ENCODE data around the gene CCDC170. TPM values are rescaled to one million over a fixed set of nuclear protein-coding genes. Genes with fewer than 3 reads are reported as not detected.

The CCDC170 gene
- total RNA-seq, 2 experiments from 2014 or later = not detected

- intact Hi-C loops (cut with DNase I, micrococcal nuclease) = no loop called here
- H3K9me3 Mint-ChIP-seq = peaks cover 5% of the 10 kb centered on the region
- no peaks in the 10 kb centered on the region for H3K4me1 Mint-ChIP-seq (ENCODE audit: low read depth)
- TF ChIP-seq CTCF (IDR thresholded peaks at IDR 0.05) = no peak
- Histone ChIP-seq H3K9me3 (ENCODE audit: control insufficient read depth in 1 of 2, insufficient read depth in 1 of 2, low read length in 2 of 2) (peaks cover 0 to 3% of the 10 kb centered on the region in 2 experiments), H3K4me3 (ENCODE audit: low read length) (no peak overlapping the region), H3K4me1 (ENCODE audit: insufficient read depth, low read length) (no peaks in the 10 kb centered on the region), H3K36me3 (ENCODE audit: insufficient read depth, low read length) (no peaks in the 10 kb centered on the region), H3K27ac (ENCODE audit: low read depth in 1 of 2, low read length in 2 of 2) (no peak overlapping the region), H3K27me3 (ENCODE audit: control insufficient read depth in 1 of 2, insufficient read depth in 2 of 2, low read length in 2 of 2) (no peaks in the 10 kb centered on the region)
- peaks cover 21% of the 10 kb centered on the region for H3K27me3 Mint-ChIP-seq
- POLR2A ChIA-PET = no interaction called here
- H3K4me3 Mint-ChIP-seq = no peak overlapping the region
- H3K36me3 Mint-ChIP-seq (ENCODE audit: low read depth) = no peaks in the 10 kb centered on the region
- CTCF ChIA-PET = no interaction called here
- ATAC-seq (ENCODE audit: poor library complexity) (no peak), DNase-seq (no peak)
- no peak overlapping the region for H3K27ac Mint-ChIP-seq
Measured at GRCh38 chr6:151610326-151610725, 116.5 kb downstream of the CCDC170 start.

GRCh38 chr6:151614630-151615029 is 120.8 kb downstream of the CCDC170 start:
- H3K4me1 Mint-ChIP-seq (ENCODE audit: low read depth) = no peaks in the 10 kb centered on the region
- POLR2A ChIA-PET = no interaction called here
- H3K27me3 Mint-ChIP-seq = peaks cover 27% of the 10 kb centered on the region
- no peaks in the 10 kb centered on the region for H3K4me1 ChIP-seq (ENCODE audit: insufficient read depth, low read length)
- DNase-seq = no peak
- TF ChIP-seq CTCF (IDR thresholded peaks at IDR 0.05) = no peak
- H3K27me3 ChIP-seq (ENCODE audit: control insufficient read depth in 1 of 2, insufficient read depth in 2 of 2, low read length in 2 of 2) = peaks cover 0 to 2% of the 10 kb centered on the region in 2 experiments
- CTCF ChIA-PET = no interaction called here
- no peaks in the 10 kb centered on the region for H3K36me3 ChIP-seq (ENCODE audit: insufficient read depth, low read length)
- no peak overlapping the region for H3K4me3 ChIP-seq (ENCODE audit: low read length)
- no peak overlapping the region for H3K4me3 Mint-ChIP-seq
- H3K9me3 ChIP-seq (ENCODE audit: control insufficient read depth in 1 of 2, insufficient read depth in 1 of 2, low read length in 2 of 2) = no peaks in the 10 kb centered on the region
- intact Hi-C loops (cut with DNase I, micrococcal nuclease) = no loop called here
- no peaks in the 10 kb centered on the region for H3K36me3 Mint-ChIP-seq (ENCODE audit: low read depth)
- H3K9me3 Mint-ChIP-seq = peaks cover 2% of the 10 kb centered on the region
- no peak for ATAC-seq (ENCODE audit: poor library complexity)
- no peak overlapping the region for H3K27ac ChIP-seq (ENCODE audit: low read depth in 1 of 2, low read length in 2 of 2)
- no peak overlapping the region for H3K27ac Mint-ChIP-seq

- H3K27me3 Mint-ChIP-seq = peaks cover 27% of the 10 kb centered on the region
- no peak for TF ChIP-seq CTCF (IDR thresholded peaks at IDR 0.05)
- CTCF ChIA-PET = no interaction called here
Measured at GRCh38 chr6:151616091-151616513, 122.3 kb downstream of the CCDC170 start.

More at GRCh38 chr6:151616091-151616513, 122.3 kb downstream of the CCDC170 start:
- intact Hi-C loops (cut with DNase I, micrococcal nuclease) = no loop called here
- H3K4me1 ChIP-seq (ENCODE audit: insufficient read depth, low read length) = no peaks in the 10 kb centered on the region
- H3K27ac ChIP-seq (ENCODE audit: low read depth in 1 of 2, low read length in 2 of 2) = no peak overlapping the region
- no peak overlapping the region for H3K4me3 ChIP-seq (ENCODE audit: low read length)
- H3K4me3 Mint-ChIP-seq = no peak overlapping the region
- ATAC-seq (ENCODE audit: poor library complexity) = no peak
- no peak overlapping the region for H3K27ac Mint-ChIP-seq
- POLR2A ChIA-PET = interaction anchor here (0.5 kb wide), 1 partner anchor 34 kb away, joined by 3 read pairs; no protein-coding TSS in a partner anchor
- H3K4me1 Mint-ChIP-seq (ENCODE audit: low read depth) = no peaks in the 10 kb centered on the region
- H3K9me3 Mint-ChIP-seq = peaks cover 2% of the 10 kb centered on the region
- DNase-seq = no peak
- H3K27me3 ChIP-seq (ENCODE audit: control insufficient read depth in 1 of 2, insufficient read depth in 2 of 2, low read length in 2 of 2) = peaks cover 0 to 2% of the 10 kb centered on the region in 2 experiments
- H3K36me3 ChIP-seq (ENCODE audit: insufficient read depth, low read length) = no peaks in the 10 kb centered on the region
- H3K36me3 Mint-ChIP-seq (ENCODE audit: low read depth) = no peaks in the 10 kb centered on the region
- H3K9me3 ChIP-seq (ENCODE audit: control insufficient read depth in 1 of 2, insufficient read depth in 1 of 2, low read length in 2 of 2) = no peaks in the 10 kb centered on the region
